Ishikawa (cell line): ENCODE results near the gene PRPS1L1.

Experiments used
- CEBPB ChIP-seq: IDR thresholded peaks from 2 replicates; pipeline ENCODE4 v1.6.1; 2012
- CREB1 ChIP-seq: IDR thresholded peaks from 2 replicates; pipeline ENCODE4 v1.6.1; 2012; ENCODE audit warnings: low read depth
- EGR1 ChIP-seq: IDR thresholded peaks from 2 replicates; pipeline ENCODE4 v1.6.1; 2012
- EP300 ChIP-seq: IDR thresholded peaks from 2 replicates; pipeline ENCODE4 v1.6.1; 2012; ENCODE audit warnings: borderline replicate concordance
- FOXM1 ChIP-seq: IDR thresholded peaks from 2 replicates; pipeline ENCODE4 v1.6.1; 2012; ENCODE audit warnings: low read depth, borderline replicate concordance
- MAX ChIP-seq: IDR thresholded peaks from 2 replicates; pipeline ENCODE4 v1.6.1; 2012
- NFIC ChIP-seq: IDR thresholded peaks from 2 replicates; pipeline ENCODE4 v1.6.1; 2012
- RAD21 ChIP-seq: IDR thresholded peaks from 2 replicates; pipeline ENCODE4 v1.6.1; 2012; ENCODE audit warnings: low read depth
- REST ChIP-seq: IDR thresholded peaks from 2 replicates; pipeline ENCODE4 v1.6.1; 2012; ENCODE audit warnings: low read depth, mild to moderate bottlenecking
- TAF1 ChIP-seq: IDR thresholded peaks from 2 replicates; pipeline ENCODE4 v1.6.1; 2012; ENCODE audit warnings: low read depth, mild to moderate bottlenecking
- TCF12 ChIP-seq: IDR thresholded peaks from 2 replicates; pipeline ENCODE4 v1.6.1; 2012; ENCODE audit warnings: low read depth
- TEAD4 ChIP-seq: IDR thresholded peaks from 2 replicates; pipeline ENCODE4 v1.6.1; 2012
- USF1 ChIP-seq: IDR thresholded peaks from 2 replicates; pipeline ENCODE4 v1.6.1; 2012
- YY1 ChIP-seq: IDR thresholded peaks from 2 replicates; pipeline ENCODE4 v1.6.1; 2012; ENCODE audit warnings: low read depth
- ZBTB7A ChIP-seq: IDR thresholded peaks from 2 replicates; pipeline ENCODE4 v1.6.1; 2012; ENCODE audit warnings: low read depth

PRPS1L1 gene

GRCh38 chr7:18018296-18019215 is 9.1 kb downstream of the PRPS1L1 start:
- no peak for TF ChIP-seq TAF1
- no peak for TF ChIP-seq TCF12
- no peak for TF ChIP-seq YY1
- no peak for TF ChIP-seq CREB1
- no peak for TF ChIP-seq FOXM1

GRCh38 chr7:18016547-18017444 is 10.8 kb downstream of the PRPS1L1 start:
- TF ChIP-seq YY1 = no peak
- no peak for TF ChIP-seq TAF1
- no peak for TF ChIP-seq FOXM1

- no peak for TF ChIP-seq TAF1
Measured at GRCh38 chr7:18013936-18014335, 13.7 kb downstream of the PRPS1L1 start.

- TF ChIP-seq TCF12 (no peak), NFIC (no peak), ZBTB7A (no peak), RAD21 (no peak), USF1 (no peak), TEAD4 (no peak), TAF1 (no peak), YY1 (no peak), REST (no peak), MAX (no peak), EP300 (no peak), CREB1 (no peak), EGR1 (no peak), FOXM1 (no peak)
Measured at GRCh38 chr7:18004372-18004771, 23.3 kb downstream of the PRPS1L1 start.

GRCh38 chr7:18003286-18003994 is 24.2 kb downstream of the PRPS1L1 start:
- no peak for TF ChIP-seq CREB1
- TF ChIP-seq ZBTB7A = no peak
- no peak for TF ChIP-seq EGR1
- no peak for TF ChIP-seq FOXM1
- no peak for TF ChIP-seq YY1
- no peak for TF ChIP-seq TCF12
- TF ChIP-seq RAD21 = no peak
- no peak for TF ChIP-seq USF1
- TF ChIP-seq CEBPB = no peak

- no peak for TF ChIP-seq YY1
- TF ChIP-seq EGR1 = no peak
- no peak for TF ChIP-seq REST
- no peak for TF ChIP-seq ZBTB7A
- TF ChIP-seq RAD21 = no peak
- TF ChIP-seq TEAD4 = no peak
- no peak for TF ChIP-seq USF1
- no peak for TF ChIP-seq MAX
- TF ChIP-seq TCF12 = no peak
- no peak for TF ChIP-seq FOXM1
- TF ChIP-seq NFIC = no peak
- TF ChIP-seq TAF1 = no peak
- TF ChIP-seq CREB1 = no peak
- TF ChIP-seq CEBPB = no peak
- no peak for TF ChIP-seq EP300
Measured at GRCh38 chr7:17998692-17999091, 29.0 kb downstream of the PRPS1L1 start.
